Mesenchymal stem cell (in vitro differentiated cells and primary cell): ENCODE measurements around the gene RIN3.
A peak's percentile ranks its signal among the peaks of the same experiment; 100 is the strongest.

Experiments used
- DNase-seq: peaks from one replicate; pipeline ENCODE4 v3.0.0-alpha.2; 2013
- H2AFZ ChIP-seq: one replicate; pipeline ENCODE4 v1.6.1; 2013; ENCODE audit warnings: low read depth, mild to moderate bottlenecking, control low read depth, inconsistent platforms, low read length, moderate library complexity
- H2AK5ac ChIP-seq: 2 replicates; pipeline ENCODE4 v1.6.1; 2013; ENCODE audit warnings: low read length, moderate library complexity, mild to moderate bottlenecking, inconsistent platforms; ENCODE audit not compliant: severe bottlenecking
- H2BK120ac ChIP-seq: one replicate; pipeline ENCODE4 v1.6.1; 2013; ENCODE audit warnings: low read depth, mild to moderate bottlenecking, inconsistent platforms, low read length, moderate library complexity
- H2BK12ac ChIP-seq, 2 experiments: one replicate each; pipeline ENCODE4 v1.6.1; 2013; ENCODE audit warnings: inconsistent platforms in 2 of 2, low read length in 2 of 2, mild to moderate bottlenecking in 2 of 2, moderate library complexity in 2 of 2, control low read depth in 1 of 2
- H2BK15ac ChIP-seq: one replicate; pipeline ENCODE4 v1.6.1; 2013; ENCODE audit warnings: mild to moderate bottlenecking, low read depth, inconsistent platforms; ENCODE audit not compliant: poor library complexity, severe bottlenecking
- H2BK5ac ChIP-seq: 2 replicates; pipeline ENCODE4 v1.6.1; 2013; ENCODE audit warnings: low read depth, mild to moderate bottlenecking, low read length, control low read depth, inconsistent platforms; ENCODE audit not compliant: poor library complexity, severe bottlenecking
- H3K14ac ChIP-seq, 2 experiments: one replicate each; pipeline ENCODE4 v1.6.1; 2013; ENCODE audit warnings: inconsistent platforms in 2 of 2, low read length in 2 of 2, control low read depth in 1 of 2, mild to moderate bottlenecking in 1 of 2, moderate library complexity in 1 of 2
- H3K18ac ChIP-seq, 2 experiments: one replicate each; pipeline ENCODE4 v1.6.1; 2013; ENCODE audit warnings: inconsistent platforms in 2 of 2, low read length in 2 of 2, control low read depth in 1 of 2, low read depth in 1 of 2, mild to moderate bottlenecking in 1 of 2
- H3K23ac ChIP-seq, 2 experiments: one replicate each; pipeline ENCODE4 v1.6.1; 2013; ENCODE audit warnings: inconsistent platforms in 2 of 2, low read length in 2 of 2, mild to moderate bottlenecking in 2 of 2, moderate library complexity in 2 of 2, control low read depth in 1 of 2
- H3K27ac ChIP-seq: 2 replicates; pipeline ENCODE4 v1.5.1; 2013; ENCODE audit warnings: mild to moderate bottlenecking, moderate library complexity, low read length, control low read depth, inconsistent platforms; ENCODE audit not compliant: poor library complexity, severe bottlenecking
- H3K27me3 ChIP-seq, 2 experiments: 2 replicates each; pipeline versions ENCODE4 v1.6.1 to v1.7.0; 2013; ENCODE audit warnings: low read length in 2 of 2, mild to moderate bottlenecking in 2 of 2, moderate library complexity in 2 of 2, control low read depth in 1 of 2, inconsistent platforms in 1 of 2; ENCODE audit not compliant: control insufficient read depth in 1 of 2, insufficient read depth in 1 of 2
- H3K36me3 ChIP-seq, 2 experiments: 2 replicates each; pipeline versions ENCODE4 v1.6.1 to v1.7.0; 2013; ENCODE audit warnings: low read length in 2 of 2, control low read depth in 1 of 2, inconsistent platforms in 1 of 2, low read depth in 1 of 2, mild to moderate bottlenecking in 1 of 2; ENCODE audit not compliant: insufficient read depth in 2 of 2, control insufficient read depth in 1 of 2
- H3K4ac ChIP-seq, 2 experiments: one replicate each; pipeline ENCODE4 v1.6.1; 2013; ENCODE audit warnings: inconsistent platforms in 2 of 2, low read length in 2 of 2, mild to moderate bottlenecking in 2 of 2, moderate library complexity in 2 of 2, control low read depth in 1 of 2, low read depth in 1 of 2
- H3K4me1 ChIP-seq: 2 replicates; pipeline ENCODE4 v1.6.1; 2013; ENCODE audit warnings: low read depth, low read length, control low read depth; ENCODE audit not compliant: control insufficient read depth, insufficient read depth
- H3K4me2 ChIP-seq: 2 replicates; pipeline ENCODE4 v1.6.1; 2013; ENCODE audit warnings: low read length, mild to moderate bottlenecking, inconsistent platforms; ENCODE audit not compliant: poor library complexity, severe bottlenecking
- H3K4me3 ChIP-seq, 2 experiments: 2 replicates each; pipeline versions ENCODE4 v1.5.1 to v1.7.0; 2013; ENCODE audit warnings: low read length in 2 of 2, mild to moderate bottlenecking in 2 of 2, control low read depth in 1 of 2, low read depth in 1 of 2; ENCODE audit not compliant: insufficient read depth in 1 of 2
- H3K79me1 ChIP-seq: replicated peaks from 2 replicates; pipeline ENCODE4 v1.6.1; 2013; ENCODE audit warnings: mild to moderate bottlenecking, control low read depth, low read length, inconsistent platforms; ENCODE audit not compliant: poor library complexity, severe bottlenecking
- H3K9ac ChIP-seq: 2 replicates; pipeline ENCODE4 v1.7.0; 2013; ENCODE audit warnings: mild to moderate bottlenecking, low read length, moderate library complexity
- H3K9me3 ChIP-seq: 2 replicates; pipeline ENCODE4 v1.7.0; 2013; ENCODE audit warnings: mild to moderate bottlenecking, low read length; ENCODE audit not compliant: control insufficient read depth
- H4K8ac ChIP-seq: one replicate; pipeline ENCODE4 v1.6.1; 2013; ENCODE audit warnings: inconsistent platforms, mild to moderate bottlenecking, low read length, moderate library complexity
- H4K91ac ChIP-seq: one replicate; pipeline ENCODE4 v1.6.1; 2013; ENCODE audit warnings: mild to moderate bottlenecking, low read length, inconsistent platforms
- WGBS: methylation state at CpG from one replicate; pipeline ENCODE4 v1.1.7; 2013; ENCODE audit warnings: mixed read lengths; 5-methylcytosine and 5-hydroxymethylcytosine counted together

Gene RIN3

GRCh38 chr14:92690171-92691011 lies 176.8 kb downstream of the RIN3 start:
- Histone ChIP-seq H2BK5ac (no peak overlapping the region), H3K9me3 (no peaks in the 10 kb centered on the region), H3K4me3 (no peak overlapping the region), H2BK12ac (no peak overlapping the region), H4K91ac (no peak overlapping the region), H3K23ac (no peak overlapping the region), H3K9ac (no peak overlapping the region), H2BK120ac (no peak overlapping the region), H3K27me3 (peaks cover 0 to 18% of the 10 kb centered on the region in 2 experiments), H3K36me3 (peaks cover 34 to 35% of the 10 kb centered on the region in 2 experiments), H2AFZ (no peak overlapping the region), H4K8ac (no peak overlapping the region), H2BK15ac (no peak overlapping the region), H2AK5ac (no peak overlapping the region), H3K4me2 (no peak overlapping the region), H3K27ac (no peak overlapping the region), H3K18ac (no peak overlapping the region), H3K79me1 (no peaks in the 10 kb centered on the region), H3K4me1 (peaks cover 28% of the 10 kb centered on the region), H3K14ac (no peak overlapping the region), H3K4ac (no peak overlapping the region)
- peak; percentile 50 for DNase-seq
- 88% methylated on average over 10 of the region's 13 CpGs for WGBS

GRCh38 chr14:92692822-92693226 lies 179.2 kb downstream of the RIN3 start:
- Histone ChIP-seq H4K8ac (no peak overlapping the region), H3K4me1 (peaks cover 17% of the 10 kb centered on the region), H2BK5ac (no peak overlapping the region), H3K4me3 (no peak overlapping the region), H3K4ac (no peak overlapping the region), H3K36me3 (peaks cover 20 to 24% of the 10 kb centered on the region in 2 experiments), H2BK15ac (no peak overlapping the region), H3K9me3 (no peaks in the 10 kb centered on the region), H2AK5ac (no peak overlapping the region), H3K27me3 (peaks cover 0 to 18% of the 10 kb centered on the region in 2 experiments), H2BK120ac (no peak overlapping the region), H3K9ac (no peak overlapping the region), H3K18ac (no peak overlapping the region), H2BK12ac (no peak overlapping the region), H3K23ac (no peak overlapping the region), H3K27ac (no peak overlapping the region), H3K4me2 (no peak overlapping the region), H2AFZ (no peak overlapping the region), H3K79me1 (no peaks in the 10 kb centered on the region), H4K91ac (no peak overlapping the region), H3K14ac (no peak overlapping the region)
- DNase-seq, result peak; percentile 13
- 100% methylated on average over 2 of the region's 2 CpGs for WGBS

GRCh38 chr14:92693998-92694795 lies 180.6 kb downstream of the RIN3 start:
- peaks cover 7 to 13% of the 10 kb centered on the region in 2 experiments for H3K36me3 ChIP-seq
- no peak for DNase-seq
- WGBS, result 87% methylated on average over 18 of the region's 18 CpGs
- peaks cover 13% of the 10 kb centered on the region for H3K4me1 ChIP-seq
- H3K23ac ChIP-seq, result peak overlapping the region in 1 of 2 experiments; percentile 26
- peak overlapping the region; percentile 15 for H3K9ac ChIP-seq
- H2BK5ac ChIP-seq, result no peak overlapping the region
- no peak overlapping the region for H2AK5ac ChIP-seq
- no peaks in the 10 kb centered on the region for H3K79me1 ChIP-seq
- H3K4me3 ChIP-seq, result no peak overlapping the region
- no peak overlapping the region for H3K4ac ChIP-seq
- H3K27me3 ChIP-seq, result peaks cover 0 to 18% of the 10 kb centered on the region in 2 experiments
- H2BK15ac ChIP-seq, result no peak overlapping the region
- no peak overlapping the region for H2AFZ ChIP-seq
- H3K4me2 ChIP-seq, result no peak overlapping the region
- no peaks in the 10 kb centered on the region for H3K9me3 ChIP-seq
- no peak overlapping the region for H4K8ac ChIP-seq
- H2BK120ac ChIP-seq, result no peak overlapping the region
- H3K14ac ChIP-seq, result no peak overlapping the region
- no peak overlapping the region for H2BK12ac ChIP-seq
- no peak overlapping the region for H3K18ac ChIP-seq
- H4K91ac ChIP-seq, result no peak overlapping the region
- H3K27ac ChIP-seq, result no peak overlapping the region

- no peak for DNase-seq
- Histone ChIP-seq H2BK5ac (no peak overlapping the region), H3K18ac (no peak overlapping the region), H3K4me3 (no peak overlapping the region), H3K9ac (peak overlapping the region; percentile 15), H3K23ac (no peak overlapping the region), H3K79me1 (no peaks in the 10 kb centered on the region), H2AK5ac (no peak overlapping the region), H4K8ac (no peak overlapping the region), H2BK15ac (no peak overlapping the region), H3K4me1 (peaks cover 13% of the 10 kb centered on the region), H2BK120ac (no peak overlapping the region), H3K27me3 (peaks cover 0 to 18% of the 10 kb centered on the region in 2 experiments), H3K4me2 (no peak overlapping the region), H4K91ac (no peak overlapping the region), H2AFZ (no peak overlapping the region), H2BK12ac (no peak overlapping the region), H3K14ac (no peak overlapping the region), H3K4ac (no peak overlapping the region), H3K27ac (no peak overlapping the region), H3K9me3 (no peaks in the 10 kb centered on the region), H3K36me3 (peaks cover 7 to 13% of the 10 kb centered on the region in 2 experiments)
- WGBS, result 57% methylated on average over 5 of the region's 5 CpGs
Measured at GRCh38 chr14:92694807-92695206, 181.2 kb downstream of the RIN3 start.
